Endothelial cell (in vitro differentiated cells): Measurements from ENCODE around the gene SPAG9. TPM values are rescaled to one million over a fixed set of nuclear protein-coding genes. Genes with fewer than 3 reads are reported as not detected.
A peak's percentile ranks its signal among the peaks of the same experiment; 100 is the strongest.

Experiments used
- DNase-seq: peaks from one replicate; pipeline ENCODE4 v3.0.0; 2021; ENCODE audit warnings: low spot score
- H3K27ac Mint-ChIP-seq: one replicate; pipeline ENCODE4 v1.8.0; 2021; ENCODE audit warnings: mixed read lengths, inconsistent platforms; ENCODE audit not compliant: unreplicated experiment
- H3K27me3 Mint-ChIP-seq: one replicate; pipeline ENCODE4 v1.8.0; 2021; ENCODE audit warnings: mild to moderate bottlenecking, moderate library complexity, mixed read lengths, inconsistent platforms; ENCODE audit not compliant: unreplicated experiment
- H3K36me3 Mint-ChIP-seq: one replicate; pipeline ENCODE4 v1.8.0; 2021; ENCODE audit warnings: mild to moderate bottlenecking, low read depth, mixed read lengths, inconsistent platforms; ENCODE audit not compliant: unreplicated experiment
- H3K4me1 Mint-ChIP-seq: one replicate; pipeline ENCODE4 v1.8.0; 2021; ENCODE audit warnings: mild to moderate bottlenecking, mixed read lengths, inconsistent platforms; ENCODE audit not compliant: unreplicated experiment
- H3K4me3 Mint-ChIP-seq: one replicate; pipeline ENCODE4 v1.8.0; 2021; ENCODE audit warnings: mild to moderate bottlenecking, mixed read lengths, inconsistent platforms; ENCODE audit not compliant: unreplicated experiment
- H3K9me3 Mint-ChIP-seq: one replicate; pipeline ENCODE4 v1.8.0; 2021; ENCODE audit warnings: mixed read lengths, inconsistent platforms; ENCODE audit not compliant: unreplicated experiment
- total RNA-seq: library from RNA; stranded (reverse); fragmentation: NEBNext Ultra II Directional; extraction: Animal tissue kit (Norgen Biotek cat#: 25700); gene quantifications from one replicate; pipeline ENCODE4 v1.2.1, GENCODE V29; 2021; ENCODE audit not compliant: unreplicated experiment
- TF ChIP-seq, protein P1 (sequence below): fragments of 200-600 bp; sonication (generic); IDR thresholded peaks from one replicate; pipeline ENCODE4 v1.5.0; 2021; ENCODE audit warnings: antibody characterized with exemption; ENCODE audit not compliant: unreplicated experiment

The SPAG9 gene
- total RNA-seq, 1 donor from 2014 or later: 107 TPM

DNA sequence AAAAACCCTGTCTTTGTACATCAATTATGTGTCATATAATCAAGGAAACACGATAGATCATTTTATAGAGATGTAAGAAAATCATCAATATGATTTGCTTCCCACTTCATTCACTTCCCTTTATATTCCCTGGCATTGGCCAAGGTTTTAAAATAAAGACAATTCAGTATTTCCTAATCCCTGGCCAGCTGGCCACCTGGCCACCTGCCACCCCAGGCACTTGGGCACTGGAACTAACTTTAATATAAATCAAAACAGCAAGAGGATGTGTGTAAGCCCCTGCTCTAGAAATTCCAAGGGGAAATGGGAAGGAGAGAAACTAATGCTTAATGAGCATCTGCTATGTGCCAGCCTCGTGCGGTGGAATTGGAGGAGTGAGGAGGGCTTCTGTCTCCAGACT, 195.9 kb downstream of the SPAG9 start:
- Mint-ChIP-seq H3K9me3 (no peaks in the 10 kb centered on the region), H3K36me3 (no peaks in the 10 kb centered on the region), H3K27me3 (peaks cover 10% of the 10 kb centered on the region), H3K4me1 (peaks cover 3% of the 10 kb centered on the region), H3K27ac (no peak overlapping the region), H3K4me3 (no peak overlapping the region)
- DNase-seq: no peak
- TF ChIP-seq, protein P1, sequence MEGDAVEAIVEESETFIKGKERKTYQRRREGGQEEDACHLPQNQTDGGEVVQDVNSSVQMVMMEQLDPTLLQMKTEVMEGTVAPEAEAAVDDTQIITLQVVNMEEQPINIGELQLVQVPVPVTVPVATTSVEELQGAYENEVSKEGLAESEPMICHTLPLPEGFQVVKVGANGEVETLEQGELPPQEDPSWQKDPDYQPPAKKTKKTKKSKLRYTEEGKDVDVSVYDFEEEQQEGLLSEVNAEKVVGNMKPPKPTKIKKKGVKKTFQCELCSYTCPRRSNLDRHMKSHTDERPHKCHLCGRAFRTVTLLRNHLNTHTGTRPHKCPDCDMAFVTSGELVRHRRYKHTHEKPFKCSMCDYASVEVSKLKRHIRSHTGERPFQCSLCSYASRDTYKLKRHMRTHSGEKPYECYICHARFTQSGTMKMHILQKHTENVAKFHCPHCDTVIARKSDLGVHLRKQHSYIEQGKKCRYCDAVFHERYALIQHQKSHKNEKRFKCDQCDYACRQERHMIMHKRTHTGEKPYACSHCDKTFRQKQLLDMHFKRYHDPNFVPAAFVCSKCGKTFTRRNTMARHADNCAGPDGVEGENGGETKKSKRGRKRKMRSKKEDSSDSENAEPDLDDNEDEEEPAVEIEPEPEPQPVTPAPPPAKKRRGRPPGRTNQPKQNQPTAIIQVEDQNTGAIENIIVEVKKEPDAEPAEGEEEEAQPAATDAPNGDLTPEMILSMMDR: no peak

DNA sequence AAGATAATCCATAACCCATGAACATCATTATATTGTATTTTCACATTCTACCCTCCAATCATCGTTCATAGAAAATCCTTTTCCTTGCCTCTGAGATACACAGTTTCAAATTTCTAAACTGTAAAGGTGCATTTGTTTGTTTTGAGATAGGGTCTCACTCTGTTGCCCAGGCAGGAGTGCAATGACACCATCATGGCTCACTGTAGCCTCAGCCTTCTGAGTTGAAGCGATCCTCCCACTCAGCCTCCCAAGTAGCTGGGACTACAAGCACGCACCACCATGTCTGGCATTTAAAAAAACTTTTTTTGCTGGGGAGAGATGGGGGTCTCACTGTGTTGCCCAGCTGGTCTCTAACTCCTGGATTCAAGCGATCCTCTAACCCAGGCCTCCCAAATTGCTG, 196.4 kb downstream of the SPAG9 start:
- no peaks in the 10 kb centered on the region for H3K9me3 Mint-ChIP-seq
- peaks cover 10% of the 10 kb centered on the region for H3K27me3 Mint-ChIP-seq
- H3K27ac Mint-ChIP-seq: no peak overlapping the region
- TF ChIP-seq, protein P1: no peak
- peaks cover 6% of the 10 kb centered on the region for H3K4me1 Mint-ChIP-seq
- DNase-seq: no peak
- H3K4me3 Mint-ChIP-seq: no peak overlapping the region
- no peaks in the 10 kb centered on the region for H3K36me3 Mint-ChIP-seq

DNA sequence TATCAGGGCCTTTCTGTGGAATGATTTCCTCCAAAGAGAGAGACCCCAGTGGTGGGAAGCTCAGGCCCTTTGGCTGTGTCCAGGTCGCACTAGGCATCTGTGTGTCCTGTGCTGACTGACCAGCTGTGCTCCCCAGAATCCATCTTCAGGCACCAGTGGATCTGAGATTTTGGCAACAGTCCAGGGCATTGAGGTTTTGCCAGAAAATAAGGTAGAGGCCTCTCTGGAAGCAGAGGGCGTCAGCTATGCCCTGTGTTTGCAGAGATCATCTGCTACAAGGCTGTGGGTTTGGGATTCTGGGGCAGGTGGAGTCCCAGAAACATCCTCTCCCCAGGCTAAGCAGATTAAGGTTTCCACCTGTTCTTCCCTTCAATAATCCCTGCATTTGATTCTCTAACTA, 197.1 kb downstream of the SPAG9 start:
- Mint-ChIP-seq H3K4me1 (peaks cover 6% of the 10 kb centered on the region), H3K27me3 (peaks cover 10% of the 10 kb centered on the region), H3K36me3 (no peaks in the 10 kb centered on the region), H3K4me3 (no peak overlapping the region), H3K9me3 (no peaks in the 10 kb centered on the region), H3K27ac (no peak overlapping the region)
- DNase-seq: no peak
- TF ChIP-seq, protein P1: no peak

DNA sequence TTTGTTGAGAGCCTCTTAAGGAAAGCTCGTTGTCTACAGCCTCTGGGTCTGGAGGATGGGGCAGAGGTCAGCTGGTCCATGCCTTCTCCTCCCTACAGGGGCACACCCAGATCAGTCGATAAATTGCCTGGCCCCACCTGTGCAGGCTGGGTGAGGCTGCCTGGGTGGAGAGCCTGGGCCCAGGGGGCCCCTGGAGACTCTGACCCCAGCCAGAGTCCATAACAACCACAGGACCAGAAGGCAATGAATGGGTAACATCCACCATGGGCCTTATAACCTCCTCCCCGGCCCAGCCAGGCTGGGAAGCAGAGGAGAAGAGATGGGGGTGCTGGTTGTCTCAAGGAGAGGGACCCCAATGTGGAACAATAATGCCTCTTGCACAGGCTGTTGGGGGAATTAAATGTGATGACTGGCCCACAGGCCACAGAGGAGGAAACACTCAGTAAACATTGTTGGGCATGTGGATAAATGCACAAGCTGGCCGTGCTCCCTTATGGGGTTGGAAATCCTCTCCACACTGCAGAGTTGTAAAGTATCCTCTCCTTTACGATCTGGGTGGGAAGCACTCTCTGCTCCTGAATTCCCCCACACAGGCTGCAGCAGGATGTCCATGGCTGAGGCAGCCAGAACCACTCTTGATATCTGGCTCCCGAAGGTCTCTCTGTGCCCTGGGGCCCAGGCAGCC, 197.8 kb downstream of the SPAG9 start:
- DNase-seq: no peak
- Mint-ChIP-seq H3K36me3 (no peaks in the 10 kb centered on the region), H3K4me3 (no peak overlapping the region), H3K9me3 (no peaks in the 10 kb centered on the region), H3K27me3 (peaks cover 8% of the 10 kb centered on the region), H3K27ac (no peak overlapping the region), H3K4me1 (peaks cover 6% of the 10 kb centered on the region)
- TF ChIP-seq, protein P1: no peak

- H3K4me1 Mint-ChIP-seq: peaks cover 6% of the 10 kb centered on the region
- peak overlapping the region; percentile 48 for H3K27ac Mint-ChIP-seq
- DNase-seq: no peak
- no peaks in the 10 kb centered on the region for H3K9me3 Mint-ChIP-seq
- H3K4me3 Mint-ChIP-seq: no peak overlapping the region
- H3K36me3 Mint-ChIP-seq: no peaks in the 10 kb centered on the region
- peaks cover 6% of the 10 kb centered on the region for H3K27me3 Mint-ChIP-seq
- TF ChIP-seq, protein P1: no peak
Observed at GRCh38 chr17:50922107-50922506, 198.6 kb downstream of the SPAG9 start.
